Measurements from ENCODE around the gene SERP2. TPM values are rescaled to one million over a fixed set of nuclear protein-coding genes. Genes with fewer than 3 reads are reported as not detected.

Gene SERP2
- total RNA-seq, 2 donors from 2014 or later: 3.3 to 14.5 TPM

- H3K36me3 ChIP-seq: peaks cover 0 to under 1% of the 10 kb centered on the region in 2 donors
- H3K4me3 ChIP-seq: no peak overlapping the region
- no peaks in the 10 kb centered on the region for H3K9me3 ChIP-seq
- 50% methylated on average over 4 of the region's 4 CpGs for WGBS
- peaks cover 3% of the 10 kb centered on the region for H3K4me1 ChIP-seq (replicated peaks)
- intact Hi-C loops (cut with DNase I): loop anchor here (5.0 to 10.0 kb wide), 5 partner anchors 135 to 387 kb away; no protein-coding TSS in a partner anchor
- no peaks in the 10 kb centered on the region for H3K27me3 ChIP-seq (replicated peaks; ENCODE audit: insufficient read depth)
- DNase-seq (ENCODE audit: low spot score): no peak
- H3K27ac ChIP-seq: no peak overlapping the region
- TF ChIP-seq CTCF (IDR thresholded peaks at IDR 0.05): no peak
- no peak for TF ChIP-seq POLR2A (IDR thresholded peaks at IDR 0.05)
- TF ChIP-seq POLR2AphosphoS5 (IDR thresholded peaks at IDR 0.05): no peak
Observed at GRCh38 chr13:44439452-44440024, 65.9 kb downstream of the SERP2 start.

GRCh38 chr13:44440046-44440608, 66.5 kb downstream of the SERP2 start:
- no peak for DNase-seq (ENCODE audit: low spot score)
- no peak for TF ChIP-seq CTCF (IDR thresholded peaks at IDR 0.05)
- TF ChIP-seq POLR2A (IDR thresholded peaks at IDR 0.05): no peak
- TF ChIP-seq POLR2AphosphoS5 (IDR thresholded peaks at IDR 0.05): no peak
- Histone ChIP-seq H3K4me1 (replicated peaks) (peaks cover 3% of the 10 kb centered on the region), H3K4me3 (no peak overlapping the region), H3K36me3 (no peaks in the 10 kb centered on the region), H3K27ac (no peak overlapping the region), H3K9me3 (no peaks in the 10 kb centered on the region), H3K27me3 (replicated peaks; ENCODE audit: insufficient read depth) (no peaks in the 10 kb centered on the region)
- intact Hi-C loops (cut with DNase I): no loop called here
- WGBS: 60% methylated on average over 10 of the region's 10 CpGs

Other genes with a start within 250 kb of the SERP2 start
- gene TSC22D1, start 202.5 kb downstream of the SERP2 start, total RNA-seq: 100 to 1,000 TPM; 185 to 237 TPM

Measured in prostate gland (tissue), 2 donors.